Measurements from ENCODE around the gene CARNS1. TPM values are rescaled to one million over a fixed set of nuclear protein-coding genes. Genes with fewer than 3 reads are reported as not detected.
A peak's percentile ranks its signal among the peaks of the same experiment; 100 is the strongest.
"Not testable (repeated sequence)": the region's sequence is repeated elsewhere in the genome, so short reads cannot be mapped to it uniquely, and the experiment has no call there.

Gene CARNS1
- total and polyA plus RNA-seq, 4 donors, result 8.6 to 38.6 (median 25.7) TPM

DNA sequence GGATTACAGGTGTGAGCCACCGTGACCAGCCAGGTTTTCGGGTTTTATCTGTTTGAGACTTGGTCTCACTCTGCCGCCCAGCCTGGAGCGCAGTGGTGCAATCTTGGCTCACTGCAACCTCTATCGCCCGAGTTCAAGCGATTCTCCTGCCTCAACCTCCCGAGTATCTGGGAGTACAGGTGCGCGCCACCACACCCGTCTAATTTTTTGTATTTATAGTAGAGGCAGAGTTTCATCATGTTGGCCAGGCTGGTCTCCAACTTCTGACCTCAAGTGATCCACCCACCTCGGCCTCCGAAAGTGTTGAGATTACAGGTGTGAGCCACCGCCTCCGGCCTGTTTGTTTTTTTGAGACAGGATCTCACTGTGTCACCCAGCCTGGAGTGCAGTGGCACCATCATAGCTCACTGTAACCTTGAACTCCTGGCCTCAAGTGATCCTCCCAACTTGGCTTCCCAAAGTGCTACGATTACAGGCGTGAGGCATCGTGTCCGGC lies 11.9 kb downstream of the CARNS1 start:
- not testable (repeated sequence) for H3K27me3 ChIP-seq (ENCODE audit: control insufficient read depth, insufficient read depth, low read length); DNase-seq (ENCODE audit: low read depth in 4 of 6, low spot score in 6 of 6); H3K9me3 ChIP-seq (ENCODE audit: control insufficient read depth, insufficient read depth, low read length)
- H3K27ac ChIP-seq (ENCODE audit: low read depth, low read length), result peak overlapping the region; percentile 91
- peaks cover 22% of the 10 kb centered on the region for H3K4me1 ChIP-seq (ENCODE audit: control insufficient read depth, insufficient read depth, low read length)
- peaks cover 48% of the 10 kb centered on the region for H3K36me3 ChIP-seq (ENCODE audit: control insufficient read depth, insufficient read depth, low read length)
- H3K4me3 ChIP-seq (ENCODE audit: low read depth, low read length), result peak overlapping the region; percentile 80
- 92% methylated on average over 10 of the region's 19 CpGs for WGBS (ENCODE audit: insufficient coverage)

DNA sequence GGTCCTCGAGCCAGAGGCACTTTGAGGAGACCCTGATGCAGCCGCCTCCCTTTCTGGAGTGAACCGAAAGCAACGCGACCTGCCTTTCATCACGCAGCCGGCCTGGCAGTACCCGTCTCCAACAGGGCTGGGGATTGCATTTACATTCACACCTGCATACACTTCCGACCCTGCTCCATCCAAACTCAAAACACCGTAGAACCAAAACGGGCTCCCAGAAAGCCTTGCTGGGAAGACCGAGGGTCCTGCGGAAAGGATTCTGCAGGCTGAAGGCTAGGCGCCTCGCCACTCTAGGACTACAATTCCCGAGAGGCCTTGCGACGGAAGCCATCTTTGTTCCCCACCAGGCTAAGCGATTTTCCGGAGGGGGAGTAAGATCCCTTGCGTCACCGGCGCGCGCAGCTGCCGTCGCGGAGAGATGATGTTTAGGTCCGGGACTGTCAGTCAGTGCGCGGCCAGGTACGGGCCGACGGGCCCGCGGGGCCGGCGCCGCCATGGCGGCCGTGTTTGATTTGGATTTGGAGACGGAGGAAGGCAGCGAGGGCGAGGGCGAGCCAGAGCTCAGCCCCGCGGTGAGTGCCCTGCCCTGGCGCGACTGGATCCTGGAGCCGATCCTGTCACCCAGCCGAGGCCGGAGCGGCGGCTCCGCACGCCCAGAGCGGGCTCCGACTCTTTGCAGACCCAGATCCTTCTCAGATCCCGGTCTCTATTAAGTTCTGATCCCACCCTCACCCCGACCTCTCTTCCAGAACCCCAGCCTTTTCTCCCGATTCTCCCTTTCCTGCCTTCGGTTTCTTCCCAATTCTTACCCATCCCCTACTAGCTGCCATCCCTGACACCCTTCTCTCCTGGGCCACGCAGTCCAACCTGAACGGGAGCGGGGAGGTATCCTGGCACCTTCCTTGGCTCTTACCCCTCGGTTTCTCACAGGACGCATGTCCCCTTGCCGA lies 12.8 kb downstream of the CARNS1 start, which contains the start of gene RPS6KB2:
RPS6KB2 (plus strand) TSS at position 443 of the 950 bp plus-strand sequence; CDS start at position 495, 52 bp downstream.
- Histone ChIP-seq H3K9me3 (ENCODE audit: control insufficient read depth, insufficient read depth, low read length) (no peaks in the 10 kb centered on the region), H3K4me3 (ENCODE audit: low read depth, low read length) (peak within 1 kb of the TSS; percentile 80), H3K36me3 (ENCODE audit: control insufficient read depth, insufficient read depth, low read length) (peaks cover 56% of the 10 kb centered on the region), H3K27me3 (ENCODE audit: control insufficient read depth, insufficient read depth, low read length) (no peaks in the 10 kb centered on the region), H3K4me1 (ENCODE audit: control insufficient read depth, insufficient read depth, low read length) (peaks cover 22% of the 10 kb centered on the region), H3K27ac (ENCODE audit: low read depth, low read length) (peak within 1 kb of the TSS; percentile 91)
- under 1% methylated on average over 67 of the region's 68 CpGs for WGBS (ENCODE audit: insufficient coverage)
- DNase-seq (ENCODE audit: low read depth in 4 of 6, low spot score in 6 of 6), result peak; percentile 97 to 99 (median 98)

DNA sequence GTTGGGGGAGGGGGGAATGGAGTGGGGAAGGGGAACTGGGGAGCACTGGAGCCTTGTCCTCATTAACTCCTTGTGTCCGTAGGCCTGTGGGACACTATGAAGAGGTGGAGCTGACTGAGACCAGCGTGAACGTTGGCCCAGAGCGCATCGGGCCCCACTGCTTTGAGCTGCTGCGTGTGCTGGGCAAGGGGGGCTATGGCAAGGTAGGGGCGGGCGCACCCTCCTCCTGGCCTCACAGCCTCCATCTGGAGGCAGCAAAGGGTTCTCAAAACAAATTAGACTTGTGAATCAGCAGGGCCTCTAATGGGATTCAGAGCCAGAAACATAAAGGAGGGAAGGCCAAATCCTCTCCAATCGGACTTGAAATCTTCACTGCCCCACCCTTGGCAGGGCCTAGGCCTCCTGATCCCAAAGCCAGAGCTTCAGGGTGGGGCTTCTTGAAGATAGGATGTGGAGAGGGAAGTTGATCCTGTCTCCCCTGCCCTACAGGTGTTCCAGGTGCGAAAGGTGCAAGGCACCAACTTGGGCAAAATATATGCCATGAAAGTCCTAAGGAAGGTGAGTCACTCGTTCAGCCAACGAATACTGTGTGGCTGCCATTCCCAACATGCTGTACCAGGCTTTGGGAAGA lies 13.7 kb downstream of the CARNS1 start:
- H3K4me1 ChIP-seq (ENCODE audit: control insufficient read depth, insufficient read depth, low read length), result peaks cover 22% of the 10 kb centered on the region
- no peaks in the 10 kb centered on the region for H3K9me3 ChIP-seq (ENCODE audit: control insufficient read depth, insufficient read depth, low read length)
- peaks cover 56% of the 10 kb centered on the region for H3K36me3 ChIP-seq (ENCODE audit: control insufficient read depth, insufficient read depth, low read length)
- DNase-seq (ENCODE audit: low read depth in 4 of 6, low spot score in 6 of 6), result no peak
- WGBS (ENCODE audit: insufficient coverage), result 45% methylated on average over 9 of the region's 12 CpGs
- H3K27me3 ChIP-seq (ENCODE audit: control insufficient read depth, insufficient read depth, low read length), result no peaks in the 10 kb centered on the region
- H3K27ac ChIP-seq (ENCODE audit: low read depth, low read length), result no peak overlapping the region
- H3K4me3 ChIP-seq (ENCODE audit: low read depth, low read length), result peak overlapping the region; percentile 80

DNA sequence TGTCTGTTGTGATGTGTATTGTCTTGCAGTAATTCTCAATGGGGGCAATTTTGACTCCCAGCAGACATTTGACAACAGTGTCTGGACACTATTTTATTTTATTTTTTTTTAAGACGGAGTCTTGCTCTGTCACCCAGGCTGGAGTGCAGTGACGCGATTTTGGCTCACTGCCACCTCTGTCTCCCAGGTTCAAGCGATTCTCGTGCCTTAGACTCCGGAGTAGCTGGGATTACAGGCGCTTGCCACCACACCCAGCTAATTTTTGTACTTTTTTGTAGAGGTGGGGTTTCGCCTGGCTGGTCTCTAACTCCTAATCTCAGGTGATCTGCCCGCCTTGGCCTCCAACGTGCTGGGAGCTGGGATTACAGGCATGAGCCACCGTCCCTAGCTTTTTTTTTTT lies 14.2 kb downstream of the CARNS1 start:
- WGBS (ENCODE audit: insufficient coverage), result 91% methylated on average over 4 of the region's 11 CpGs
- H3K4me3 ChIP-seq (ENCODE audit: low read depth, low read length), result no peak overlapping the region
- H3K36me3 ChIP-seq (ENCODE audit: control insufficient read depth, insufficient read depth, low read length), result peaks cover 58% of the 10 kb centered on the region
- peaks cover 22% of the 10 kb centered on the region for H3K4me1 ChIP-seq (ENCODE audit: control insufficient read depth, insufficient read depth, low read length)
- no peaks in the 10 kb centered on the region for H3K9me3 ChIP-seq (ENCODE audit: control insufficient read depth, insufficient read depth, low read length)
- H3K27me3 ChIP-seq (ENCODE audit: control insufficient read depth, insufficient read depth, low read length), result no peaks in the 10 kb centered on the region
- no peak for DNase-seq (ENCODE audit: low read depth in 4 of 6, low spot score in 6 of 6)
- no peak overlapping the region for H3K27ac ChIP-seq (ENCODE audit: low read depth, low read length)

DNA sequence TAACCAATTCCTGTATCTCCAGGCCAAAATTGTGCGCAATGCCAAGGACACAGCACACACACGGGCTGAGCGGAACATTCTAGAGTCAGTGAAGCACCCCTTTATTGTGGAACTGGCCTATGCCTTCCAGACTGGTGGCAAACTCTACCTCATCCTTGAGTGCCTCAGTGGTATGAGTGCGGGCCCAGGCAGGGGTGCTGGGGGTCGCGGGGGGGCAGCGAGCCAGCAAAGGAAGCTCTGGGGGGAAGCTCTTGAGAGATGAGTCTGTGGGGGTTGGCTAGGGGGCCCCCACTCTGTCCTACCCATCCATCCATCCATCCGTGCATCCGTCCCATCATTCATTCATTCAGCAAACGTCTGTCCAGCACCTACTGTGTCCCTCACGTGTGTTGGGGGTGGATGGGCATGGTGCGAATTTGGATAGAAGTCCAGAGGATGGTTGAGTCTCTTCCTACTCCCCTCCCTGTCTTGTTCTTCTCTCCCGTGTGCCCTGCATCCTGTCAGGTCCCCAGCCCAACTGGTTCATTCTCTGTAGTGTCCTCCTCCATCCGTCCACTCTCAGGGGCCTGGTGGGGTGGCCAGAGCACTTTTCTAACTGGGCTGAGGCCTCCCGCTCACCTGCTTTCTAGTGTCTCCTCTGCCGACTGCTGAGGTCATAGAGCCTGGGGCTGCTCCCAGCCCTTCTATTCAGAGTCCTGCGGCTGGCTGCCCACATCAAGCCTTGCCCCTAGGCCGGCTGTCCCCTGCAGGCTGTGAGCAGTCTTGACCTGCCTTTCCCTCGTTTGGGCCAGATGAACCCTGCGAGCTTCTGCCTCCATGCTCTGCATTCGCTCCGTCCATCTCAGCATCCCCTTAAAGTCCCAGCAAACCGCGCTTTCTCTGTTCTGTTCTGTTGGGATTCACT lies 16.1 kb downstream of the CARNS1 start:
- DNase-seq (ENCODE audit: low read depth in 4 of 6, low spot score in 6 of 6), result no peak
- H3K36me3 ChIP-seq (ENCODE audit: control insufficient read depth, insufficient read depth, low read length), result peaks cover 77% of the 10 kb centered on the region
- no peak overlapping the region for H3K27ac ChIP-seq (ENCODE audit: low read depth, low read length)
- H3K9me3 ChIP-seq (ENCODE audit: control insufficient read depth, insufficient read depth, low read length), result no peaks in the 10 kb centered on the region
- peaks cover 26% of the 10 kb centered on the region for H3K4me1 ChIP-seq (ENCODE audit: control insufficient read depth, insufficient read depth, low read length)
- H3K27me3 ChIP-seq (ENCODE audit: control insufficient read depth, insufficient read depth, low read length), result no peaks in the 10 kb centered on the region
- WGBS (ENCODE audit: insufficient coverage), result 95% methylated on average over 14 of the region's 24 CpGs
- no peak overlapping the region for H3K4me3 ChIP-seq (ENCODE audit: low read depth, low read length)

DNA sequence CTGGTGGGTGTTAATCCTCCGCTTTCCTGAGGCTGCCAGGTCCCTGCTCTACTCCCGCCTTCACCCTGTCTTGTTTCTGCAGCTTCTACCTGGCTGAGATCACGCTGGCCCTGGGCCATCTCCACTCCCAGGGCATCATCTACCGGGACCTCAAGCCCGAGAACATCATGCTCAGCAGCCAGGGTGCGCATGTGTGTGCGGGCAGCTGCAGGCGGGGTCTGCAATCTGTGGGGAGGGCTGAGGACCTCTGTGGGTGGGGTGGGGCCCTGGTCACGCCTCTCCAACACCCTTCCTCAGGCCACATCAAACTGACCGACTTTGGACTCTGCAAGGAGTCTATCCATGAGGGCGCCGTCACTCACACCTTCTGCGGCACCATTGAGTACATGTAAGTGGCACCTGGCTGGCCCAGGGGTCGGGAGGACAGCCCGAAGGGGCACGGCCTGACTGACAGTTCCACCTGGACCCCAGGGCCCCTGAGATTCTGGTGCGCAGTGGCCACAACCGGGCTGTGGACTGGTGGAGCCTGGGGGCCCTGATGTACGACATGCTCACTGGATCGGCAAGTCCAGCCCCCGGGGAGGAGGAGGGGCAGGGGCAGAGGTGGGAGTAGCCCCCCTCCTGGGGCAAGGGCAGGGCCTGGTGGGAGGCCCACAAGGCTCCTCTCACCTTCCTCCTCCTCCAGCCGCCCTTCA lies 17.3 kb downstream of the CARNS1 start:
- Histone ChIP-seq H3K4me3 (ENCODE audit: low read depth, low read length) (no peak overlapping the region), H3K36me3 (ENCODE audit: control insufficient read depth, insufficient read depth, low read length) (peaks cover 88% of the 10 kb centered on the region), H3K9me3 (ENCODE audit: control insufficient read depth, insufficient read depth, low read length) (no peaks in the 10 kb centered on the region), H3K27me3 (ENCODE audit: control insufficient read depth, insufficient read depth, low read length) (no peaks in the 10 kb centered on the region), H3K4me1 (ENCODE audit: control insufficient read depth, insufficient read depth, low read length) (peaks cover 19% of the 10 kb centered on the region), H3K27ac (ENCODE audit: low read depth, low read length) (no peak overlapping the region)
- 88% methylated on average over 16 of the region's 22 CpGs for WGBS (ENCODE audit: insufficient coverage)
- DNase-seq (ENCODE audit: low read depth in 4 of 6, low spot score in 6 of 6), result no peak

DNA sequence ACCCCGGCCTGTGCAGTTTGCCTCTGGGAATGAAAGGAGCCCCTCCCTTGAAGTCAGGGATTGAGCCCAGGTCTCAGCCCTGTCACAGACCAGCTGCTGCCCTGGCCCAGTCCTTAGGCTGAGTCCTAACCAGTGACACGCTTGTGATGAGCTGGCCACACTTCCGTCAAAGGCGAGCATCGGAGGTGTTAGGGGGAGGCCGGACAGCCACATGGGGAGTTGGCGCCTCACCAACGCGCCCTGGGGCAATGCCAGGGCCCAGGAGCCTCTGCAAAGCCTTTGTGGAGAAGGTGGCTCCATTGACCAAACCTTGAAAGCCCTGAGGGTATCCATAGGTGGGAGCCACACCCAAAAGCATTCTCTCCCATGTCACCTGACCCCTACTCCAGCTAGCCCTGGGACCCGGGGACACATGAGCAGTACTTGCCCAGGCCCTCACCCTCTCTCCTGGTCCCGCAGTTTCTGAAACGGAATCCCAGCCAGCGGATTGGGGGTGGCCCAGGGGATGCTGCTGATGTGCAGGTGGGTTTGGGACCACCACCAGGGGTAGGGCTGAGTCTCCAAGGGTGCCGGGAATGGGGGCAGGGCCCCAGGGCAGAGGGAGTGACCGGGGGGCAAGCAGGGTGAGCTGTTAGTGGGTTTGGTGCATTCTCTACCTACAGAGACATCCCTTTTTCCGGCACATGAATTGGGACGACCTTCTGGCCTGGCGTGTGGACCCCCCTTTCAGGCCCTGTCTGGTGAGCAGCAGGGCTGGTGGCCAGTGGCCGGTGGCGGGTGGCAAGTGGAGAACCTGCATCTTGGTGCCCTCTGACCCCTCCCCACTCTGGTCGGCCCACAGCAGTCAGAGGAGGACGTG lies 18.3 kb downstream of the CARNS1 start:
- Histone ChIP-seq H3K27me3 (ENCODE audit: control insufficient read depth, insufficient read depth, low read length) (no peaks in the 10 kb centered on the region), H3K36me3 (ENCODE audit: control insufficient read depth, insufficient read depth, low read length) (peaks cover 97% of the 10 kb centered on the region), H3K4me1 (ENCODE audit: control insufficient read depth, insufficient read depth, low read length) (peaks cover 14% of the 10 kb centered on the region), H3K27ac (ENCODE audit: low read depth, low read length) (no peak overlapping the region), H3K9me3 (ENCODE audit: control insufficient read depth, insufficient read depth, low read length) (no peaks in the 10 kb centered on the region), H3K4me3 (ENCODE audit: low read depth, low read length) (no peak overlapping the region)
- DNase-seq (ENCODE audit: low read depth in 4 of 6, low spot score in 6 of 6), result no peak
- WGBS (ENCODE audit: insufficient coverage), result 89% methylated on average over 16 of the region's 22 CpGs

DNA sequence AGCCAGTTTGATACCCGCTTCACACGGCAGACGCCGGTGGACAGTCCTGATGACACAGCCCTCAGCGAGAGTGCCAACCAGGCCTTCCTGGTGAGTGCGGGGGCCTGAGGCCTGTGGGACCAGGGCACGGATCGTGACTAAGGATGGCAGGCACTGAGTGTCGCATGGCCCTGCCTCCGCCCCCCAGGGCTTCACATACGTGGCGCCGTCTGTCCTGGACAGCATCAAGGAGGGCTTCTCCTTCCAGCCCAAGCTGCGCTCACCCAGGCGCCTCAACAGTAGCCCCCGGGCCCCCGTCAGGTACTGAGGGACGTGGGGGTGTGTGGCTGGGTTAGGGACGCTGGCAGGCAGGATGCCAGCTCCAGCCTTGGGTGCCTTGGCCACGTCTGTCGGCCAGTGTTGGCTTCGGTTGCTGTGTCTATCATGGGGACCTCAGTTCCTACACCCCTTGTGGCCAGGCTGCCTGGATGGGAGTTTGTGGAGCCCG lies 19.0 kb downstream of the CARNS1 start:
- Histone ChIP-seq H3K4me1 (ENCODE audit: control insufficient read depth, insufficient read depth, low read length) (peaks cover 8% of the 10 kb centered on the region), H3K4me3 (ENCODE audit: low read depth, low read length) (no peak overlapping the region), H3K36me3 (ENCODE audit: control insufficient read depth, insufficient read depth, low read length) (peaks cover 99% of the 10 kb centered on the region), H3K9me3 (ENCODE audit: control insufficient read depth, insufficient read depth, low read length) (no peaks in the 10 kb centered on the region), H3K27me3 (ENCODE audit: control insufficient read depth, insufficient read depth, low read length) (no peaks in the 10 kb centered on the region), H3K27ac (ENCODE audit: low read depth, low read length) (no peak overlapping the region)
- 91% methylated on average over 22 of the region's 23 CpGs for WGBS (ENCODE audit: insufficient coverage)
- DNase-seq (ENCODE audit: low read depth in 4 of 6, low spot score in 6 of 6), result no peak
